BLaER1 (cell line): ENCODE data around the gene JAZF1.
A peak's percentile ranks its signal among the peaks of the same experiment; 100 is the strongest.

ENCODE experiments used
- H3K27ac ChIP-seq: shearing (Covaris generic); formaldehyde crosslinking; 2 replicates; pipeline ENCODE4 v1.8.1; 2022
- H3K27me3 ChIP-seq: shearing (Covaris generic); formaldehyde crosslinking; 2 replicates; pipeline ENCODE4 v1.8.1; 2022
- H3K36me3 ChIP-seq: shearing (Covaris generic); formaldehyde crosslinking; 2 replicates; pipeline ENCODE4 v1.8.1; 2022
- H3K4me1 ChIP-seq: shearing (Covaris generic); formaldehyde crosslinking; 2 replicates; pipeline ENCODE4 v1.8.1; 2022
- H3K4me2 ChIP-seq: shearing (Covaris generic); formaldehyde crosslinking; 2 replicates; pipeline ENCODE4 v1.8.1; 2022
- H3K4me3 ChIP-seq: shearing (Covaris generic); formaldehyde crosslinking; 2 replicates; pipeline ENCODE4 v1.8.1; 2022
- H3K9ac ChIP-seq: shearing (Covaris generic); formaldehyde crosslinking; 2 replicates; pipeline ENCODE4 v1.8.1; 2022
- H3K9me3 ChIP-seq: shearing (Covaris generic); formaldehyde crosslinking; 2 replicates; pipeline ENCODE4 v1.8.1; 2022
- H4K20me1 ChIP-seq: shearing (Covaris generic); formaldehyde crosslinking; 2 replicates; pipeline ENCODE4 v1.8.1; 2022
- Cebpa-rat ChIP-seq: shearing (Covaris generic); IDR thresholded peaks from 2 replicates; pipeline ENCODE4 v1.8.1; 2022

The JAZF1 gene

DNA sequence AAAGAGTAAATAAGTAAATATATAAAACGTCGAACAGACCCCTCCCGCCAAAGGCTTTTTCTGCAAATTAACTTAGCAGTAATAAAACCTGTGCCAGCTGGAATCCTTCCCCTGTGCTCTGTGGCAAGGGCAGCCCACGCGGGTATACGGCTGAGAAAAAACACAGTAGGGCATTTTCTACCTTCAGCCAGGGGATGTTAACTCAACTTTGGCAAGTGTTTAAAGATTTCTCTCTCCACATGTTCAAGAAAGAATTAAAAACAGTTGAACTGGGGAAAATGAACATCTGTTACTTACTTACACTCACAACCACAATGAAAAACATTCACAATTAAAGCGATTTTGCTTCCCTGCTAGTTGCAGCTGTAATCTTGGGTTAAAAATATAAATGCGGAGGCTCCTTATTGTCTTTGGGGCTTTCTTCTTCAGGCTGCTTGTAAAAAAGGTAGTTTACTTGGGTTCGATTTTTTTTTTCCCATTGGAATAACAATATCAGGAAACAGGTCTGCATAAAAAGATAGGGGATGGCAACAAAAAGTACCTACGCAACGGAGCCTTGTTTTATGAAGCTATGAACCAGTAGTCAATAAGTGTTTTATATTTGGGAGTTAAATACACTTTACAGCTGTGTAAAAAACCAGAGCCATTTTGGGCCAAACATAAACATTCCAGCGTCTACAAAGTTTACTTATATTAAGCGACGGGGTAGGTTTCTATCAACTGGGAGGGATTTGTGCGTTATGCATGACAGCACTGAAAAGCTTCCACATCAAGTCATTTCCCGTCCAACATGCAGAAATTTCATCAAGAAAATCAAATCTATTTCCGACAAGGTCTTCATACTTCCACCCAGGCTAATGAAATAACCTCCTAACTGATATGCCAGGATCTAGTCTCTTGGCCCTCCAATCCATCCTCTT lies 308.0 kb downstream of the JAZF1 start:
- no peaks in the 10 kb centered on the region for H4K20me1 ChIP-seq
- no peaks in the 10 kb centered on the region for H3K36me3 ChIP-seq
- H3K4me1 ChIP-seq = peaks cover 98% of the 10 kb centered on the region
- no peaks in the 10 kb centered on the region; the same call in 1 of the 2 replicates for H3K27me3 ChIP-seq
- peaks cover 4% of the 10 kb centered on the region; the same call in 1 of the 2 replicates for H3K9me3 ChIP-seq
- peak overlapping the region; percentile 74 for H3K4me2 ChIP-seq
- H3K9ac ChIP-seq = no peak overlapping the region
- H3K27ac ChIP-seq = peak overlapping the region; percentile 68
- peak overlapping the region; percentile 31; the same call in 1 of the 2 replicates for H3K4me3 ChIP-seq
- no peak for TF ChIP-seq Cebpa-rat

DNA sequence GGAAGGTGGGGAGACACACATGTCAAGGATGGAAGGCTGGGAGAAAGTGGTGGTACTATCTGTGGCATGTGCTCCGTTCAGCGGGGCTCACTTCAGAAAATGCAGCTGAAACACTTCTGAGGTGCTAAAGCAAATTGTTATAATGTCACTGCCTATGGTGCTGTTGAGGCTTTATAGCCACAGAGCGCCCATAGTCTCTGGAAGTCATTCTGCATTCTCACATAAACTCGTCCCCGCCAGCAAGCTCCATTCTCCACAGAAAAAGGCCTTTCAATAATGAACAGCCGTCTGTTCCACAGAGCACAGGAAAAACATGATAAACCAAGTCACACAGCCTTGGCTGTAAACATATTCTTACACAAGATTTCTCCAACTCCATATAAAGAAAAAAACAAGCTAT lies 308.7 kb downstream of the JAZF1 start:
- Histone ChIP-seq H3K36me3 (no peaks in the 10 kb centered on the region), H3K4me3 (no peak overlapping the region), H3K9ac (no peak overlapping the region), H4K20me1 (no peaks in the 10 kb centered on the region), H3K4me2 (peak overlapping the region; percentile 74), H3K9me3 (peaks cover 4% of the 10 kb centered on the region; the same call in 1 of the 2 replicates), H3K4me1 (peaks cover 98% of the 10 kb centered on the region), H3K27me3 (no peaks in the 10 kb centered on the region; the same call in 1 of the 2 replicates), H3K27ac (peak overlapping the region; percentile 68)
- TF ChIP-seq Cebpa-rat = no peak

DNA sequence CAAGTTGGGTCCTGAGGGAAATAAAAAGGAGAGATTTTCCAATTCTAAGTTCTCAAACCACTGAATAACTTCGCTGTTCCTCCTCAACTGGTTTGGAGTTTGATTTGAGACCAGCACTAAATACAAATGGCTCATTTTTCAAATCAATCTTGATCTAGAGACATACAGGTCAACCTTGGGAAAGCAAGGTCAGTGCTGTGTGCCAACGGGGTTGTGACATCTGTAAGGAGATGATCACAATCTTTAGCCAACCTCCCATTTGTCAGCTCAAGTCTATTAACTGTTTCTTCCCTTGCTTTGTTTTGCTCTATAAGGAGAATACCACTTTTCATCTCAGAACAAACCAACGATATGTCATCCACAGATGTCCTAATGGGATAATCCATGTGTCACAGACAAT lies 309.5 kb downstream of the JAZF1 start:
- Histone ChIP-seq H3K4me2 (peak overlapping the region; percentile 74), H3K27me3 (no peaks in the 10 kb centered on the region; the same call in 1 of the 2 replicates), H3K27ac (0 out of 2 replicates have a peak overlapping the region, but pooled peaks have one; percentile 68), H3K9me3 (peaks cover 4% of the 10 kb centered on the region; the same call in 1 of the 2 replicates), H3K4me1 (peaks cover 98% of the 10 kb centered on the region), H3K4me3 (no peak overlapping the region), H4K20me1 (no peaks in the 10 kb centered on the region), H3K9ac (no peak overlapping the region), H3K36me3 (no peaks in the 10 kb centered on the region)
- TF ChIP-seq Cebpa-rat = no peak

DNA sequence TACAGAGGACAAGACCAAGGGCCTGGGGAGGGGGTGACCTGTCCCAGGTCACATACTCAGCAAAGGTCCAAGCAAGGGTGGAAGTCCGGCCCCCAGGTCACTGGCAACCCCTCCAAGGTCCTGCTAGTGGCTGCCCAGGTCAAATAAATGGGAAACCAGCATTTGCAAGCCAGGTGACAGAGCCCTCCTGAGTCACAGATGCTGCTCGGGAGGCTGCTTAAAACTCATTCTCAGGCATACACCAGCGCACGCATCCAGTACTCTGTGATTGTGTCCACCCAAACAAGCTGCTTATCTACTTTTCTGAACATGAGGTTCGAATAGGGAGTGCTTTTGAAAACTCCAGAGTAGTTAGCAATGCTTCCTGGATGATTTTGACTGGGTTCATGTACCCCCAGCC lies 310.0 kb downstream of the JAZF1 start:
- no peak for TF ChIP-seq Cebpa-rat
- no peak overlapping the region for H3K9ac ChIP-seq
- H4K20me1 ChIP-seq = no peaks in the 10 kb centered on the region
- no peaks in the 10 kb centered on the region for H3K36me3 ChIP-seq
- H3K27me3 ChIP-seq = no peaks in the 10 kb centered on the region; the same call in 1 of the 2 replicates
- H3K4me1 ChIP-seq = peaks cover 99% of the 10 kb centered on the region
- no peak overlapping the region for H3K4me3 ChIP-seq
- peak overlapping the region; percentile 35; the same call in 1 of the 2 replicates for H3K27ac ChIP-seq
- H3K4me2 ChIP-seq = peak overlapping the region; percentile 74
- peaks cover 4% of the 10 kb centered on the region; the same call in 1 of the 2 replicates for H3K9me3 ChIP-seq

DNA sequence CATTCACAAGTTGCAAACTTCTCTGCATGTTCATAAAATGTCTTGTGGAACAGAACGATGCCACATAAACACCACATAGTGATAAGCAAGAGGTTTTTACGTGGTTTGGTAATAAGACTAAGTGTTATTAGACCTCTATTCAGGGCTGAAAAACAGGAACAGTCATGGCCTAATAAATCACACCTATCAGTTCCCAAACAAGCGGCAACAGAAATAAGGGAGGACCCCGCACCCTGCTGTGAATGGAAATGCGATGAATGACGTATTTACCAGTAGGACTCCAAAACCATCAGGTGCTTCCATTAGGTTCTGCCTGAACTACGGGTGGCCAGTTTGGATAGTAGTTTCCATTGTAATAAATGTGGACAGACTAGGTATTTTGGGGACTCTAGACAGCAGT lies 311.5 kb downstream of the JAZF1 start:
- no peaks in the 10 kb centered on the region for H3K9me3 ChIP-seq
- no peaks in the 10 kb centered on the region for H3K36me3 ChIP-seq
- H3K27me3 ChIP-seq = no peaks in the 10 kb centered on the region
- H3K4me3 ChIP-seq = no peak overlapping the region
- peak overlapping the region; percentile 70 for H3K27ac ChIP-seq
- no peak for TF ChIP-seq Cebpa-rat
- no peak overlapping the region for H3K9ac ChIP-seq
- H4K20me1 ChIP-seq = no peaks in the 10 kb centered on the region
- peaks cover 100% of the 10 kb centered on the region for H3K4me1 ChIP-seq
- peak overlapping the region; percentile 74 for H3K4me2 ChIP-seq

DNA sequence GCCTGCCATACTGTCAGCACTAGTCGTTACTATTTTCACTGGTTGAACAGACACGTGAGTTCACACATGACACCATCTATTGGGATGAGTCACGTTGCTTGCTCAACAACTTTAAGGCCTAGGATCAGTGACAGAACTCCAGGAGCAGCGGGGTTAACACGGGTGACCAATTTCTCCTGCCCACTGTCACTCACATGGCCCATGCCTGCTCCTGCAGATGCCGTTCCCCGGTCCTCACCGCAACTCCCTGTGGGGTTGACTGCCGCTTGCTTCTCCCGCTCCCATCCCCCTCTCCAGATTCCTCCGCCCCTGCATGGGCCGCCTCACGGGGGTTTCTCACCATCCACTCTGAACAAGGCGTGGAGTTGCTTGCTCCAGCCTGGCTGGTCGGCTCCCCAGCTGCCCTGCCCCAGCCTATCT lies 312.5 kb downstream of the JAZF1 start:
- Histone ChIP-seq H3K9me3 (no peaks in the 10 kb centered on the region), H3K4me3 (no peak overlapping the region; the same call in 1 of the 2 replicates), H3K36me3 (no peaks in the 10 kb centered on the region), H3K27me3 (no peaks in the 10 kb centered on the region), H3K9ac (no peak overlapping the region; the same call in 1 of the 2 replicates), H4K20me1 (no peaks in the 10 kb centered on the region), H3K4me2 (peak overlapping the region; percentile 74), H3K27ac (peak overlapping the region; percentile 70), H3K4me1 (peaks cover 100% of the 10 kb centered on the region)
- 0 out of 2 replicates have a peak, but pooled peaks have one; percentile 52 for TF ChIP-seq Cebpa-rat

DNA sequence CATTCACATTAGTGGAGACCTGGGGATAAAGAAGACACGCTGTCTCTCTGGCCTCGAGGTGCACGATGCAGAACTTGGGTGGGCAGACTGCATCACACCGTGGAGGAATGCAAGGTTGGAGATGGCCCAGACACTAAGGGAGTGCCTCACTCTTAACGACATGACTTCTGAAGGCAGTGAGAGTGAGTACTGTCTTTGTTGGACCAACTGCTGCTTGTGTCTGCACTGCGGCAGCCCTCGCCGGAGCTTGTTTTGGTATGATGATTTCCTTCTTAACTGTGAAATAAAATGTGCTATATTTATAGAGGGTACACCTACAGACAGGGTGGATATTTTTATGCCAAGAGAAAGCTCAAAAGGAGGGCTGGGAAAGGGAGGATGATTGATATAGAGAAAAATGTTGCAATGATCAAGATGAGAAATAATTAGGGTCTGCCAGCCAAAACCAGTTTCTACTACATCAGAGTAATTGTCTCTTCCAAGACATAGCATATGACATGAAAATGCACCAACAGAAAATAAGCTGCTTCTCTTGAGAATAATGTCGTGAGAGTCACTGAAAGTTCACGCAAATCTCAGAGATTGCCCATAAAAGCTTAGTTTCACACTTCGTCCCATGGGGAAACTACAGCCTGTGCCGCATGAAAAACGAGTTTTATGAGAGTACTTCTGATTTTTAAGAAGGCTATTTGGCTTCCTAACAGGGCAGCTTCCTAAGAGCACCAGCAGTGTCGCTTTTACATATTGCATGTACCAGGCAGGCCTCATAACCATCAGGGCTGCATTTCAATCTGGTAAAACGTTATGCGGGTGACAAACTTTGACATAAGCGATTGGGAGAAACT lies 313.5 kb downstream of the JAZF1 start:
- Histone ChIP-seq H3K9me3 (no peaks in the 10 kb centered on the region), H3K36me3 (no peaks in the 10 kb centered on the region), H3K4me3 (no peak overlapping the region), H3K9ac (no peak overlapping the region), H4K20me1 (no peaks in the 10 kb centered on the region), H3K4me2 (peak overlapping the region; percentile 74), H3K27ac (peak overlapping the region; percentile 70), H3K4me1 (peaks cover 91% of the 10 kb centered on the region), H3K27me3 (no peaks in the 10 kb centered on the region)
- TF ChIP-seq Cebpa-rat = no peak

DNA sequence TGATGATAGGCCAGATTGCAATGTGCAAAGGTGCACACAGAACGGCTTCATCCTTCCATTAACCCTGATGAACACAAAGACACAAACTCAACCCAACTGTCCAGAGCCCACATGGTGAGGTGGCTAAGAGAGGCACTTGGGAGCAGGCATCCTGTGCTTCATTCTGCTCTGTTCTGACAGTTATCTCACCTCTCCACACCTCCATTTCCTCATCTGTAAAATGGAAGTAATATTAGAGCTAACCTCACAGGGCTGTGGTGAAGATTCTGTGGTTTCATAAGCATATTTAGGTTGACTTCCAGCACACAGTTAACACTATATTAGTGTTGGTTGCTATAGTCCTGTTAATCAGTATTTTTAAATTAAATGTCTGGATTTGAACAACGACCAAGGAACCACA lies 314.3 kb downstream of the JAZF1 start:
- H3K27me3 ChIP-seq = no peaks in the 10 kb centered on the region
- no peak overlapping the region for H3K27ac ChIP-seq
- peak overlapping the region; percentile 74; the same call in 1 of the 2 replicates for H3K4me2 ChIP-seq
- H3K36me3 ChIP-seq = no peaks in the 10 kb centered on the region
- TF ChIP-seq Cebpa-rat = no peak
- H3K4me1 ChIP-seq = peaks cover 83% of the 10 kb centered on the region
- no peaks in the 10 kb centered on the region for H3K9me3 ChIP-seq
- no peaks in the 10 kb centered on the region for H4K20me1 ChIP-seq
- H3K4me3 ChIP-seq = no peak overlapping the region
- H3K9ac ChIP-seq = no peak overlapping the region

DNA sequence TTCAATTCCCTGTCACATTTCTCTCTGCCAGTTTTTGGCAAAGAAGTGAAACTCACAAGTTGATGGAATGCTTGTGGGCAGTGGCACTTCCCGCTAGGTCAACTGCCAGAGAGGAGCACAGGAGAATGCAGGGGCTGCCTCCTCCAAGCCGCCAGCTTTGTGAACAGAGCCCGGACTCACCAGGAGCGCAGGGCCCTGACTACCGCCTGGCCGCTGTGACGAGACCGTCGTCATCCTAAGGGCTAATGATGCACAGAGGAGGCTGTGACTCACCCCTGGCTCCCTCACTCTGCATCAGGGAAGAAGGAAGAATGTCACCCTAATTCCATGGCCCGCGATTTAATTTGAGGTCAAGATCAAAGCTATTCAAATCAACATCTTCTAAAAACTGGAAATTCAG lies 316.7 kb downstream of the JAZF1 start:
- no peaks in the 10 kb centered on the region for H3K9me3 ChIP-seq
- H3K4me2 ChIP-seq = no peak overlapping the region; the same call in 1 of the 2 replicates
- TF ChIP-seq Cebpa-rat = no peak
- H3K27me3 ChIP-seq = no peaks in the 10 kb centered on the region
- no peaks in the 10 kb centered on the region for H4K20me1 ChIP-seq
- no peak overlapping the region for H3K27ac ChIP-seq
- no peak overlapping the region for H3K4me3 ChIP-seq
- H3K9ac ChIP-seq = no peak overlapping the region
- no peaks in the 10 kb centered on the region for H3K36me3 ChIP-seq
- H3K4me1 ChIP-seq = peaks cover 59% of the 10 kb centered on the region
